Caki2 (cell line): Measurements from ENCODE around the gene LRRC26. TPM values are rescaled to one million over a fixed set of nuclear protein-coding genes. Genes with fewer than 3 reads are reported as not detected.

Source experiments
- DNase-seq: peaks from one replicate; pipeline ENCODE4 v3.0.0-alpha.2; 2015; ENCODE audit warnings: low read depth
- in situ Hi-C: cut with HindIII; loops from 2 replicates; pipeline ENCODE4 v1.10.0; 2016; ENCODE audit warnings: low sequenced_read_pairs, low pct_unique_long_range_greater_than_20kb, mixed read lengths
- total RNA-seq: library from RNA; depleted of rRNA; stranded (reverse); fragments of >200 nt; shearing (Covaris generic); gene quantifications from 2 replicates; pipeline ENCODE4 v1.2.3, GENCODE V29; 2014; ENCODE audit warnings: low replicate concordance

LRRC26 gene
- total RNA-seq, 1 experiment from 2014 or later, result 1.8 TPM

DNA sequence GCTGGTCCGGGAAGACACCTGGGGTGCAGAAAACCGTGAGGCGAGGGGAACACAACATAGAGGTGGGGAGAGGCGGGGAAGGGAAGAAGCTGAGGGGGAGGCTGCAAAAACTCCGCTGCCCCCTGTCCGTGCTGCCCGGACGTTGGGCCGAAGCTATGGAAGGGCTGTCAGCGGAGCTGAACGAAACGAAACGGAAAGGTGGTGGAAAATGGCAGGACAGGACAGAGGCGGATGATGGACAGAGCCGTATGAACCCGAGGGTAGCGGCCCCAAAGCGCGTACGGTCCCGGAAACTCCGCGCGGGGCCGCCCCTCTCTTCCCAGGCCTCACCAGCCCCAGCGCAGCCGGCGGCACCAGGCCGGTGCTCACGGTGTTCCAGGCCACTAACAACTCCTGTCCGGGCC is 18.2 kb upstream of the LRRC26 start:
- DNase-seq, result no peak
- in situ Hi-C loops, result no loop called here

DNA sequence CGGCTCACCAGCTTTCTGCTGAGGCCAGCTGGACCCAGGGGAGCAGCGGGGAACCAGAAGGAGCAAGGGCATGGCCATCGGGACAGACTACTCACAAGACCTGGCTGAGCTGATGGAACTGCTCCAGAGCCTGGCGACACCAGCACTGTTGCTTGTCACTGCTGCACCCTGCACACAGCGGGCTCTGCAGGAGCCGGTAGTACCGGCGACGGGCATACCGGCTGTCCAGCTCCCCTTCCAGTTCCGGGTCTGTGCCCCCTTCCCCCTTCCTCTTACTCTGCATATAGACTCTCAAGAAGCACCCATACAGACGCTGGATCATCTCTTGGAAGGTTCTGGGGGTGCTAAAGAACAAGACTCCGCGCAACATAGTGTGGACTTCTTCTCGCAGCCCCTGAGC is 17.5 kb upstream of the LRRC26 start:
- in situ Hi-C loops, result no loop called here
- no peak for DNase-seq

DNA sequence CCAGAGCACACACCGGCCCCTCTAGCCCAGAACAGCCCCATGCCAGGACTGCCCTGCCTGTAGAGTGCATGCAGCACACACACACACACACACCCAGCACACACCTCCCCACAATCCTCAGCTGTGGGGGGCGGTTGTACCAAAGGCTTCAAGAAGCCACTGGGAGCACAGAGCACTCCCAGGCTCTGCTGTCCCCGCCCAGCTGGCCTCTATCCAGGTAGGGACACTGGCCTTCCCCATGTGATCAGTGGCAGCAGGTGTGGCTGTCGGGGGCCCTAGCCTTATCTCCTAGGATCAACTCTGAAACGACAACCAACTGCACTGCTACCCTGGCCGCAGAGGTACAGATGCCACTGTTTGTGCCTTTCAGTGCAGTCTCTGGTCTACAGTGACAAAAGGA is 16.5 kb upstream of the LRRC26 start:
- in situ Hi-C loops, result no loop called here
- no peak for DNase-seq

DNA sequence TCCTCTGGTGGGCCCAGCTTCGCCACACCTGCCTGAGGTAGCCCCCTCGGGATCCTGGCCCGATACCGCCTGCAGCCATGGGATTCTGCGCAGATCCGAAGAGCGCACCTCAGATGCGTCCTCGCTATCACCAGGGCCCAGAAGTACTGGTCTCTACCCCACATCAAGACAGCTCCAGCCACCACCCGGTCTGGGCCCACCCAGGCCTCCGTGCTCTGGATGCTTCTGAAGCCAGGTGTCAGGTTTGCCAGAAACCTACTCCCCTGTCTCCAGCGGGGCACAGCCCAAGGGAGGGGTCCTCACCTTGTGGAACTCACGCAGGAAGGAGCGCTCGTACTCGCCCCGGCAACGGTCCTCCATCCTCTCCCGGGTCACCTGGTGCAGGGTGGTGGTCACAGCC is 16.1 kb upstream of the LRRC26 start:
- no peak for DNase-seq
- in situ Hi-C loops, result no loop called here

DNA sequence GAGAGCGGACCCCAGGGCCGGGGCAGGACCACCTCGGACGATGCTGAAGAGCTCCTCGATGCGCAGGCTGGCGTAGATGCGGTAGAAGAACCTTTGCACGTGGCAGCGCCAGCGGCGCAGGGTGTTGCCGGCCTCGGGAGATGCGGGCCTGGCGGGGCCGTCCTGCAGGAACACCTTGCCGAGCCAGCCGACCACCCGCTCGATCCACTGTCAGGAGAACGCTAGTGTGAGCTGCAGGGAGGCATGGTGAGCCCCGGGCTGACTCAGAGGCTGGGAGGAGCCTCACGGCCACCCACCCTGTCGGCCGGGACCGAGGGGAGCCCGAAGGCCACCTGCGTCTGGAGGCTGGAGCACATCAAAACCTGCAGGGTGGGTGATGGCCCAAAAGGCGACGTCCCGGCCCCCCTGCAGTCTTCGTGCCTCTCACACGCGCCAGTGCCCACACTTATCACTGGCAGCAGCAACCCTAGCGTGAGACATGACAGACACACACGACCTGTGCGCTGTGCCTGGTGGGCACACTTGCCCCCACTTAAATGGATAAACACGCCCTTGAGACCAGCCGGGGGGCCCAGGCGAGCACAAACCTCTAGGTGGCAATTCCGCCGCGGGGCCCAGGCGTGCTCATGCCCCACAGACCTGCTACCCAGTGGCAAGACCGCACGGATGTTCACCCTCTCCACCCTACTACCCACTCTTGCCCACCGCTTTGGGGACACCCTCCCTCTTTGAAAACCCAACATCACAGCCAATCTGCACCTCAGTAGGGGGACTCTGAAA is 15.2 kb upstream of the LRRC26 start:
- no peak for DNase-seq
- in situ Hi-C loops, result no loop called here

DNA sequence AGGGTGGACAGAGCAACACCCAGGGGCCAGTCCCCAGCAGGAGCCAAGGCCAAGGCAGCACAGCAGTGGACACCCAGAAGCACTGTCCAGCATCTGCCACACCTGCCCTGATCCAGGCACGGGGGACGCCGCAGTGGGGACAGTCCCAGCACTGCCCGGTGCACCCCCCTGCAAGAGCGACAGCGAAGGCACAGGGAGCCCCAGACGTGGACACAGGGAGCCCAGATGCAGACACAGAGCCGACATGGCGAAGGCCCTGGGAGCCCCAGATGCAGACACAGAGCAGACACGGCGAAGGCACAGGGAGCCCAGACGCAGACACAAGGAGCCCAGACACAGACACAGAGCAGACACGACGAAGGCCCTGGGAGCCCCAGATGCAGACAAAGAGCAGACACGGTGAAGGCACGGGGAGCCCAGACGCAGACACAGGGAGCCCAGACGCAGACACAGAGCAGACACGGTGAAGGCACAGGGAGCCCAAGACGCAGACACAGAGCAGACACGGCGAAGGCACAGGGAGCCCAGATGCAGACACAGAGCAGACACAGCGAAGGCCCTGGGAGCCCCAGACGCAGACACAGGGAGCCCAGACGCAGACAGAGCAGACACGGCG is 14.2 kb upstream of the LRRC26 start:
- in situ Hi-C loops, result no loop called here
- no peak for DNase-seq

DNA sequence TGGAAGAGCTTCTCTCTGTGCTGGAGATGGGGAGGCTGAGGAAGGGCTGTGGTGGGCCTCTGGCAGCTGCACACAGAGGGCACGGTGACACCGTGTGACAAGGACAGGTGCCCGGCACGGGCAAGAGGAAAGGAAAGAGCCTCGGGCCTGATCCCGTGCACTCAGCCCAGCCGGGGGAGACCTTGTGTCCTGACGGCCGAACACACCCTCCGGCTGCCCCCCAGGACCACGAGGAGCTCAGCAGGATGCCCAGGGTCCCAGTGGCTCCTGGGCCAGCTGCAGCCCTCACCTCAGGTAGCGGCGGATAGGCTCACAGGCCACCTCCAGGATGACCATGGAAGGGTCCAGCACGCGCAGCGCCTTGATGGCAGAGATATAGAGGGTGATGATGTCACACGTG is 13.0 kb upstream of the LRRC26 start:
- no peak for DNase-seq
- in situ Hi-C loops, result no loop called here

DNA sequence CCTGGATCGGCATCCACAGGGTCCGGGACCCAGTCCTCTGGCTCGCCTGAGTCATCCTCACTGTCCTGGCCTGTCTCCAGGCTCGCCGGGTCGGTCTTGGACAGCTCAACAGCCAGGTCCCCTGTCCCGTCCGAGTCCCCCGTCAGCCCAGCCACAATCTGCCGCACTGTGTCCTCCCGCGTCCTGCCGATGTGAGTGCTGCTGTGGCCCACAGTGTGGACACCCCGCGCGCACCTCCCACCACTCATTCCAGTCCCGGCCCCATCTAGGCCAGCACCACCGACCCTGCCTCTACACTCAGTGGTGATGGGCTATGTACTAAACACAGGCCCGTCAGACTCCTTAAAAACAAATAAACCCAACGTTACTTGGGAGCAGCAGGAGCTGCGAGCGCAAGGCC is 11.8 kb upstream of the LRRC26 start:
- DNase-seq, result no peak
- in situ Hi-C loops, result no loop called here

DNA sequence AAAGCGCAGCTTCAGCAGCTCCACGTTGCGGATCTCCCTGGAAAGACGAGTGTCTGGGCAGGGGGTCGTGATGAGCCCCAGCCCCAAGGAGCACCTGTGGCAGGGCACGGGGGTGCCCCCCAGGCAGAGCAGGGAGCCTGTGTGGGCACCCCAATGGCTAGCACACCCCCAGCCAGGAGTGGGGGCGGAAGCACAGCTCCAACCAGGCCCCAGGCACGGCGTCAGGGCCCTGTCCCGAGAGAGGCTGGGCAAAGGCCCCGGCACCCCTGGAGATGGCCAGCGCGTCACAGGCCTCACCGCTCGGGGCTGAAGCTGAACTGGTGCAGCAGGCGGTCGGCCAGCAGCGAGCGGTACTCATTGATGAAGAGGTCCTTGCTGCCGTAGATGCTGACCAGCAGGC is 10.6 kb upstream of the LRRC26 start:
- no peak for DNase-seq
- in situ Hi-C loops, result no loop called here

DNA sequence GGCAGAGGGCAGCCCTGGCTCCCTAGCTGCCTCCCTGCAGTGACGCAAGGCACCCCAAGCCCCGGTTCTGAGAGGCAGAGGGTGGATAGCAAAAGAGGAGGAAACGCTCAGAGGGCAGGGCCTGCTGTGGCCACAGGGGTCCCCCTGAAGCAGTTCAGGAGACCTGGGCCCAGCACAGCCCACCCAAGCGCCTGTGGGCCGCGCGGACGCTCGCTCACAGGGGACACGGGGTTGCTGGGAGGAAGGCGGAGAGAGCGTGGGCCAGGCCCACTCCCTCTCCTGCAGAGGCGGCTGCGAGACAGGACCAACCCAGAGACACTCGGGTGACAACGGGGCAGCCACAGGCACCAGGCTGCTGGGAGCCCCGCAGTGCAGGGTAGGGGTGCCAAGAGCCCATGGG is 9.9 kb upstream of the LRRC26 start:
- DNase-seq, result no peak
- in situ Hi-C loops, result no loop called here

DNA sequence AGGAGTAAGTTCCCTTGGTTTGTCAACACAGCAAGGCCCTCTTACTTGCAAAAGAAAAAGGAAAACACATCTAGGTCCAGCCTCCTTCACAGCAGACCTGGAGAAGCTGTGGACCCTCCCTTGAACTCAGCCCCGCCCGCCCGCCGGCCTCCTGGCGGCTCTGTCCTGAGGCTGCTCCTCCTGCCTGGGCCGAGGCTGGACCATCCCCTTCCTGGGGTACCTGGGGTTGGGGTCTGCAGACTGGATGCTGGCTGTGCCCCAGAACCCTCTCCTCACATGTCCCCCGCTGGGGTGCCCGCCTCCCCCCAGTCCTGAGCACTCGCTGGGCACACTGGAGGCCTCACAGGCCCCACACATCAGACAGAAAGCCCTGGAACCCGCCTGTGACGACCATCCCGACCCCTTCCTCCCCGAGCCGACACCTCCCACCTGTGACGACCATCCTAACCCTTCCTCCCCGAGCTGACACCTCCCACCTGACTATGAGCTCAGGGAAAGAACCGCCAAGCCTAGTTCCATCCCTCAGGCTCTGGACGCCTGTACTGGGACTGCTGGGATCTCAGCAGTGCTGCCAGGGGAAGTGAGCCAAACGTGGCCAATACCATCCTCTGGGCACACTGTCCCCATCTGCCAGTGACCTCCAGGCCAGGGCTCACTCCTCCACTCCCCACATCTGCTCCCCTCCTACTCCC is 9.2 kb upstream of the LRRC26 start:
- in situ Hi-C loops, result no loop called here
- DNase-seq, result no peak

DNA sequence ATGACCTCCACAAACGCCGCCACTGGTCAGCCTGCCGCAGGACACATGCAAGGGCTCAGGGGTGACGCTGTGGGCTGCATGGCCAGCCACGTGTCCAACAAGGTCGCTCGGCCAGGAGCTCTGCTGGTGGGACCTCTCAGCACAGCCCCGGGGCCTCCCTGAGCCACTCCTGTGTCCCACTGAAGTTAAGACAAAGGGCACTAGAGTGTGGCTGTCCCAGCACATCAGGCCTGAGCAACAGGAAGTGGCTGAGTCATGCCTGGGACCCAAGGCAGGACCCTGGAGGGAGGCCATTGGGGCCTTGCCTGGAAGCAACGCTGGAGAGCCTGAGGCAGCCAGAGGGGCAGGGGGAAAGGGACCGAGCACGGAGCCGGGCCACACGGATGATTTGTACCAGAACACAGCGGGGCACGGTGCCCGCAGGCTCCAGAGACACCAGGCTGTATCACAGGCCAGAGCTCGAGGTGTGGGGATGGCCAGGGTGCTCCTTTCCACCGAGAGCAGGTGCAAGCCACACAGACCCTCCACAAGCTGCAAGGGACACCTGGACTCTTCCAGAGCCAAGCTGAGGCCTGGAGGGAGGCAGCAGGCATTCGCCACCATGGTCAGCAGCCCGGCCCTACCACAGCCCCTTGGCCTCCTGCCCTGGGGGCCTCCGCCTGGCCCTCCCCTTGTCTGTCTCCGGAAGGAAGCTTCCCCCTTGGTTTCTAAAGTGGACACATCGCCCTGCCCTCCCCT is 8.5 kb upstream of the LRRC26 start:
- DNase-seq, result no peak
- in situ Hi-C loops, result no loop called here

DNA sequence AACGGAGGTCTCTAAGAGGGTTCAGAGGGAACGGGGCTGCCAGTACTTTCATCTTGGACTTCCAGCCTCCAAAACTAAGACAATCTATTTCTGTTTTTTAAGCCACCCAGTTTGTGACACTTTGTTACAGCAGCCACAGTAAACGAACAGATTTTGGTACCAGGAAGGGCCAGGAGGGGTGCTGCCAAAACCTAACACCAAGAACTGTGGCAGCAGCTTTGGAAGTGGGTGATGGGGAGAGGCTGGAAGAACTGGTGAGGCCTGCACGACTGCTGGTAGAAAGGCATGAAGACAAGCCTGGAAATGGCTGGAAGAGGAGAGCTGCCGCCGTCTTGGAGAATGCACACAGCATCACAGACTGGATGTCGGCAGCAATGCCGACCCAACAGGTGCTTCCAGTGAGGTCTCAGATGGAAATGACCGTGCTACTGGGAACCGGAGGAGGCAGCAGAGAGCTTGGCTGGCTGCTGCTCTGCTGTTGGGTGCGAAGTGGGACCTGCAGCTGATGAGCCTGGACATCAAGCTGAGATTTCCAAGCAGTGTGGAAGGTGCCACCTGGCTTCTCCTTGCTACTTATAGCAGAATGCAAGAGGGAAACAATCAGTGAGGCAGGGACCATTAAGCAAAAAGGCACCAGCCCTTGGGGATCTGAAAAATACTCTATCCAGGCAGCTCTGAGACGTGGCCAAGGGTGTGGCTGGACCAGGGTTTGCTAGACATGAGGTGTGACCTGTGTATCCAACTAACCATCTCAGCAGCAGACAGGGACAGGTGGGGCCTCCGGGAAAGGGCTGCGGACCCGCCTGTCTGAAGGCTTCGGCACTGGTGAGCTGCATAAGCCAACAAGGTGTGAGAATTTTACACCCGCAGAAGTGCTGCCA is 6.7 kb upstream of the LRRC26 start:
- in situ Hi-C loops, result no loop called here
- peak; percentile 28 for DNase-seq

DNA sequence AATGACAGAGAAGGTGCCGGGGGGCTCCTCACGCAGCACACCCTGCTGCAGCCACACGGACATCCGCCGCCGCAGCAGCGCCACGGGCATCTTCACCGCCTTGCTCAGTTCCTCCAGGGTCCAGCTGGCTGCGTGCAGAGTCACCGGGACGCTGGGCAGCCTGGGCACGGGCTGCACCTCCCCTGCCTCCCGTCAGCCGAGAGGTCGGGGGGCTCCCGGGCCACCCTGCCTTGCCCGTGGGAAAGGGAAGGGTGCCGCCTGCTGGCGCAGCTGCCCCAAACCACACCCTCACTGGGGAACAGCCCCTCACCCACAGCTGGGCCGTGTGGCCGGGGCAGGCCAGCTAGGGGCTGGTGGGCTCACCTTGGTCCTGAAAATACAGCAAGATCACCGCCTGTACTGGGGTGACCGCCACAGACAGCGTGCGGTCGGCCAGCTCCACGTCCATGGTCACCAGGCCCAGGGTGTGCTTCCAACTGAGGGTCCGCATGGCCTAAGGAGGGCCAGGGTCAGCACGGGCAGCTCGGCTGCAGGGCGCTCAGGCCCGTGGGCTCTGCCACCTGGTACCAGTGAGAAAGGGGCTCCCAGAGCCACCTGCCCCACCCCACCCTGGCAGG is 5.6 kb upstream of the LRRC26 start:
- no peak for DNase-seq
- in situ Hi-C loops, result no loop called here

DNA sequence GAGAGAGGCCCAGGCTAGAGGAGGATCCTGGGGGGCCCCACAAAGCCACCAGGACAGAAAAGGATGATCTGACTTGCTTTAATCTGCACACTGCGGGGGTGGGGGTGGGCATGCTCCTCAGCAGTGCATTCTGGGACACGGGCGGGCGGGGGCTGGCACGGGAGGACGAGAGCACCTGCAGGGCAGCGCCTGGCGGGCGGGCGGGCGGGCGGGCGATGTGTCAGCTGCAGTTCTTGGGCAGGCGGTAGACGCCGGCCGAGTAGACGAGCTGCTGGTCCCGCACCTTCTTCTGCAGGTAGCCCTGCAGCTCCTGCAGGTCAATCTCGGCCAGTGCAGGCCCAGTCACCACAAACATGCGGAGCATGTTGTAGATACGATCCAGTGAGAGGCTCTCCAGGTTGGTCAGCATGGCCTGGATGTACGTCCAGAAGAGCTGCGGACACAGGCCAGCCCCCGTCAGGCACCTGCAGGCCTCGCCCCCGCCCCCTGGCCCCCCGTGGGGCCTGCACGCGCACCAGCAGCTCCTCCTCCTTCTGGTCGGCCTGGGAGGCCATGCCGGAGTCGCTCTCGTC is 5.0 kb upstream of the LRRC26 start:
- no peak for DNase-seq
- in situ Hi-C loops, result no loop called here

DNA sequence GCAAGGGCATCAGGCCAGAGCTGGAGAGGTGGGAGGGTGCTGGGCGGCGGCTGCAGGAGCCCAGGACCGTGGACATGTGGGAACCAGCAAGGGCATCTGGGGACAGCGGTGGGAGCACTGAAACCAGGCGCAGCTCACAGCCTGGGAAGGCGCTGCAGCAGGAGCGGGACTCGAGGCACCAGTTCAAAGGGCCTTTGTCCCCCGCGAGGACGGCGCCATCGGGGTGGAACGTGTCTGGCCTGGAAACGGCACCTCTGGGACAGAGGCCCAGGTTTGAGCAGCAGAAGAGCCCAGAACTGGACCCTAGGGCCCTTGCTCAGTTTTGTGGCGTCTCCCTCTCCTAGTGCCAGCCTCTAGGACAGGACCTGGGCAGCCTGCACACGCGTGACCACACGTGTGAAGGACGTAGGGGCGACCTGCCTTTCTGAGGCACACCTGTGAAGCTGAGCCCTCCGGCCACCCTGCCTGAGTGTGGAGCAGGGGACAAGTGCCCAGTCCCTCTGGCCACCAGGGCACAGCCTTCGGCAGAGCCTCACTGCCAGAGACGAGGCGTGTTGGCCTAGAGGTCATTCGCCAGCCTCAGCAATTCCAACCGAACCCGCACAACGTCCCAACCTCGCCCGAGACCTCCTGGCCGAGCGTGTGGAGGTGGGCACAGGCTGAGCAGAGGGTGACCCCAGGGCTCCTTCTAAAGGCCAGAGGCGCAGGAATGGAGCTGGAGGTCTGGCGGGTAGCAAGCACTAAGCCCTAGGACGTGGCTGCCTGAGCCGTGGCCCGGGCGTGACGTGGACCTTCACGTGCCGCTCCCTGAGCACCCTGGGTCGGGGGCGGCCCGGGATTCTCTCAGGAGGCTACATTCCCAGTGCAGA is 4.2 kb upstream of the LRRC26 start:
- DNase-seq, result no peak
- in situ Hi-C loops, result no loop called here
